ENCODE measurements around the gene BLOC1S6.

- no peak for TF ChIP-seq CTCF (IDR thresholded peaks at IDR 0.05)
- TF ChIP-seq POLR2A (IDR thresholded peaks at IDR 0.05): no peak
- no peak for TF ChIP-seq POLR2AphosphoS5 (IDR thresholded peaks at IDR 0.05)
These were observed 5.3 kb upstream of the BLOC1S6 start for GRCh38 chr15:45581919-45582318.

Measured in prostate gland (tissue), 2 donors.